GM23338 (cell line): ENCODE measurements around the gene RTN4IP1. TPM values are rescaled to one million over a fixed set of nuclear protein-coding genes. Genes with fewer than 3 reads are reported as not detected.

ENCODE experiments used
- ATAC-seq: fragments of 200-7000 bp; cut with Tn5 transposase; 3 replicates; pipeline ENCODE4 v1.9.1; 2020
- DNase-seq: peaks from one replicate; pipeline ENCODE4 v3.0.0-alpha.2; 2015; ENCODE audit warnings: low spot score
- H2AFZ ChIP-seq: fragments of 200-600 bp; sonication (generic); 2 replicates; pipeline ENCODE4 v1.8.0; 2016; ENCODE audit warnings: antibody characterized with exemption, mild to moderate bottlenecking, moderate library complexity
- H3F3A ChIP-seq: fragments of 200-600 bp; sonication (generic); replicated peaks from 2 replicates; pipeline ENCODE4 v1.8.0; 2017; ENCODE audit warnings: antibody characterized with exemption, mixed run types, low read depth
- H3K27ac ChIP-seq: fragments of 200-600 bp; sonication (generic); 2 replicates; pipeline ENCODE4 v1.6.1; 2016; ENCODE audit warnings: low read depth
- H3K27me3 ChIP-seq: fragments of 200-600 bp; sonication (generic); 2 replicates; pipeline ENCODE4 v1.8.0; 2016; ENCODE audit warnings: mild to moderate bottlenecking, mixed run types, moderate library complexity; ENCODE audit not compliant: insufficient read depth
- H3K36me3 ChIP-seq: fragments of 200-600 bp; sonication (generic); 2 replicates; pipeline ENCODE4 v1.8.0; 2016; ENCODE audit warnings: mild to moderate bottlenecking; ENCODE audit not compliant: insufficient read depth
- H3K4me1 ChIP-seq: fragments of 200-600 bp; sonication (generic); 2 replicates; pipeline ENCODE4 v1.8.0; 2016; ENCODE audit warnings: mild to moderate bottlenecking, moderate library complexity; ENCODE audit not compliant: insufficient read depth
- H3K4me2 ChIP-seq: fragments of 200-600 bp; sonication (generic); 2 replicates; pipeline ENCODE4 v1.7.1; 2017; ENCODE audit warnings: mixed run types
- H3K4me3 ChIP-seq: fragments of 200-600 bp; sonication (generic); 2 replicates; pipeline ENCODE4 v1.6.1; 2016; ENCODE audit warnings: mixed run types
- H3K79me2 ChIP-seq: fragments of 200-600 bp; sonication (generic); replicated peaks from 2 replicates; pipeline ENCODE4 v1.8.0; 2017; ENCODE audit warnings: mild to moderate bottlenecking; ENCODE audit not compliant: insufficient read depth
- H3K9me2 ChIP-seq: fragments of 200-600 bp; sonication (generic); 2 replicates; pipeline ENCODE4 v1.8.0; 2017; ENCODE audit not compliant: insufficient read depth
- H4K20me1 ChIP-seq: fragments of 200-600 bp; sonication (generic); replicated peaks from 2 replicates; pipeline ENCODE4 v1.8.0; 2017; ENCODE audit warnings: mild to moderate bottlenecking; ENCODE audit not compliant: insufficient read depth
- H3K27ac Mint-ChIP-seq: 2 replicates; pipeline ENCODE4 v1.8.0; 2020; ENCODE audit warnings: inconsistent platforms, mild to moderate bottlenecking, moderate library complexity, mixed read lengths
- H3K27me3 Mint-ChIP-seq: 3 replicates; pipeline ENCODE4 v1.8.0; 2022; ENCODE audit warnings: low read depth, mild to moderate bottlenecking, moderate library complexity, mixed read lengths, inconsistent platforms; ENCODE audit not compliant: insufficient read depth, poor library complexity
- H3K36me3 Mint-ChIP-seq: 3 replicates; pipeline ENCODE4 v1.8.0; 2021; ENCODE audit warnings: low read depth, mild to moderate bottlenecking, inconsistent platforms, moderate library complexity, mixed read lengths
- H3K4me1 Mint-ChIP-seq: 3 replicates; pipeline ENCODE4 v1.8.0; 2020; ENCODE audit warnings: mild to moderate bottlenecking, inconsistent platforms, mixed read lengths
- H3K4me3 Mint-ChIP-seq: 3 replicates; pipeline ENCODE4 v1.8.0; 2021; ENCODE audit warnings: moderate library complexity, mild to moderate bottlenecking, inconsistent platforms, mixed read lengths
- H3K9me3 Mint-ChIP-seq: 3 replicates; pipeline ENCODE4 v1.8.0; 2020; ENCODE audit warnings: moderate library complexity, mild to moderate bottlenecking, inconsistent platforms, mixed read lengths
- CREB1 ChIP-seq: fragments of 250-450 bp; sonication (Bioruptor Pico); IDR thresholded peaks from 2 replicates; pipeline ENCODE4 v1.5.0; 2020; ENCODE audit warnings: low read depth, mild to moderate bottlenecking, moderate library complexity
- CTCF ChIP-seq, 2 experiments: fragments of 200-600 bp in 1 of 2; sonication (generic) in 1 of 2; conservative IDR thresholded peaks; 2 replicates each; pipeline versions ENCODE4 v1.5.1 to v1.6.1; 2016 to 2017; ENCODE audit warnings: antibody characterized with exemption in 2 of 2, low read depth in 2 of 2, mild to moderate bottlenecking in 2 of 2, moderate library complexity in 1 of 2
- ETS1 ChIP-seq: IDR thresholded peaks from 2 replicates; pipeline ENCODE4 v1.6.1; 2016; ENCODE audit warnings: antibody characterized with exemption
- EZH2 ChIP-seq: fragments of 200-600 bp; sonication (generic); IDR thresholded peaks from one replicate; pipeline ENCODE4 v1.8.0; 2017; ENCODE audit warnings: antibody characterized with exemption, mild to moderate bottlenecking, low read depth; ENCODE audit not compliant: unreplicated experiment
- EZH2phosphoT487 ChIP-seq: fragments of 200-600 bp; sonication (generic); IDR thresholded peaks from one replicate; pipeline ENCODE4 v1.8.1; 2018; ENCODE audit warnings: antibody characterized with exemption; ENCODE audit not compliant: unreplicated experiment
- JUNB ChIP-seq: IDR thresholded peaks from one replicate; pipeline ENCODE4 v1.6.1; 2016; ENCODE audit warnings: antibody characterized with exemption; ENCODE audit not compliant: unreplicated experiment
- POLR2AphosphoS5 ChIP-seq: IDR thresholded peaks from 2 replicates; pipeline ENCODE4 v1.6.1; 2016; ENCODE audit warnings: antibody characterized with exemption, low read depth
- REST ChIP-seq: IDR thresholded peaks from one replicate; pipeline ENCODE4 v1.6.1; 2018; ENCODE audit warnings: antibody characterized with exemption; ENCODE audit not compliant: unreplicated experiment
- STAT1 ChIP-seq: IDR thresholded peaks from one replicate; pipeline ENCODE4 v1.6.1; 2016; ENCODE audit warnings: antibody characterized with exemption; ENCODE audit not compliant: unreplicated experiment
- ZNF331 ChIP-seq: fragments of 250-450 bp; sonication (Bioruptor Pico); IDR thresholded peaks from 2 replicates; pipeline ENCODE4 v1.5.0; 2020; ENCODE audit warnings: low read depth, mild to moderate bottlenecking, moderate library complexity
- ZNF462 ChIP-seq: fragments of 250-450 bp; sonication (Bioruptor Pico); IDR thresholded peaks from 2 replicates; pipeline ENCODE4 v1.5.0; 2020; ENCODE audit warnings: mild to moderate bottlenecking, moderate library complexity
- polyA plus RNA-seq: library from polyadenylated mRNA; unstranded; fragments of >200 nt; fragmentation: Nextera tagmentation; extraction: Ambion mirVana; gene quantifications from 2 replicates; pipeline ENCODE4 v1.2.1, GENCODE V29; 2016
- total RNA-seq: library from RNA; depleted of rRNA; stranded (reverse); fragments of >200 nt; shearing (Covaris generic); gene quantifications from 2 replicates; pipeline ENCODE4 v1.2.3, GENCODE V29; 2014

The RTN4IP1 gene
- total and polyA plus RNA-seq, 2 experiments from 2014 or later: 14.5 to 17.5 TPM

- H2AFZ ChIP-seq: no peak overlapping the region
- no peak overlapping the region for H3K27ac ChIP-seq
- Mint-ChIP-seq H3K36me3 (peaks cover 10% of the 10 kb centered on the region), H3K4me3 (no peak overlapping the region), H3K9me3 (no peaks in the 10 kb centered on the region), H3K27ac (no peak overlapping the region), H3K27me3 (peaks cover 2% of the 10 kb centered on the region), H3K4me1 (peaks cover 18% of the 10 kb centered on the region)
- ATAC-seq (no peak), DNase-seq (no peak)
- H3K79me2 ChIP-seq: no peaks in the 10 kb centered on the region
- H3K4me1 ChIP-seq: peaks cover 9% of the 10 kb centered on the region
- H3K36me3 ChIP-seq: no peaks in the 10 kb centered on the region
- no peak overlapping the region for H3K4me3 ChIP-seq
- no peak overlapping the region for H3K4me2 ChIP-seq
- H4K20me1 ChIP-seq: no peaks in the 10 kb centered on the region
- H3K9me2 ChIP-seq: no peaks in the 10 kb centered on the region
- no peaks in the 10 kb centered on the region; the same call in 1 of the 2 replicates for H3F3A ChIP-seq
- TF ChIP-seq CREB1: no peak
- TF ChIP-seq ZNF331 (CRISPR knock-in tag): no peak
- TF ChIP-seq EZH2phosphoT487: no peak
- no peak for TF ChIP-seq STAT1
- no peak for TF ChIP-seq CTCF (conservative IDR thresholded peaks at IDR 0.05; ENCODE audit: low read depth in 2 of 2)
- no peak for TF ChIP-seq EZH2
- no peak for TF ChIP-seq REST
- no peak for TF ChIP-seq ZNF462 (CRISPR knock-in tag)
- TF ChIP-seq JUNB: no peak
- no peak for TF ChIP-seq ETS1
- TF ChIP-seq POLR2AphosphoS5: no peak
- H3K27me3 ChIP-seq: no peaks in the 10 kb centered on the region
These were observed 60.8 kb downstream of the RTN4IP1 start for GRCh38 chr6:106568530-106568929.
